CD4-positive, alpha-beta T cell treated with Interferon gamma for 1 hour (primary cell): ENCODE results near the gene ZHX3.
A peak's percentile ranks its signal among the peaks of the same experiment; 100 is the strongest.

Source experiments
- DNase-seq: peaks from one replicate; pipeline ENCODE4 v3.0.0-alpha.2; 2020

The ZHX3 gene

GRCh38 chr20:41167118-41167470, 150.4 kb downstream of the ZHX3 start:
- no peak for DNase-seq

- DNase-seq: no peak
These were observed 151.1 kb downstream of the ZHX3 start for GRCh38 chr20:41166201-41167117.

- DNase-seq: no peak
These were observed 152.3 kb downstream of the ZHX3 start for GRCh38 chr20:41165001-41165882.

GRCh38 chr20:41163821-41164220, 153.7 kb downstream of the ZHX3 start:
- no peak for DNase-seq

- no peak for DNase-seq
These were observed 155.1 kb downstream of the ZHX3 start for GRCh38 chr20:41162396-41162795.

- DNase-seq: no peak
These were observed 155.6 kb downstream of the ZHX3 start for GRCh38 chr20:41161886-41162285.

GRCh38 chr20:41160686-41161085, 156.8 kb downstream of the ZHX3 start:
- no peak for DNase-seq

- DNase-seq: no peak
These were observed 158.0 kb downstream of the ZHX3 start for GRCh38 chr20:41159547-41159946.

- no peak for DNase-seq
These were observed 159.4 kb downstream of the ZHX3 start for GRCh38 chr20:41158082-41158625.

GRCh38 chr20:41155261-41155660, 162.3 kb downstream of the ZHX3 start:
- DNase-seq: no peak

GRCh38 chr20:41154436-41155176, 162.9 kb downstream of the ZHX3 start:
- DNase-seq: no peak

- DNase-seq: no peak
These were observed 165.3 kb downstream of the ZHX3 start for GRCh38 chr20:41152108-41152757.

GRCh38 chr20:41151134-41151869, 166.2 kb downstream of the ZHX3 start:
- DNase-seq: no peak

- DNase-seq: no peak
These were observed 166.9 kb downstream of the ZHX3 start for GRCh38 chr20:41150664-41151063.

GRCh38 chr20:41148942-41149341, 168.6 kb downstream of the ZHX3 start:
- DNase-seq: no peak

GRCh38 chr20:41147767-41148191, 169.8 kb downstream of the ZHX3 start:
- no peak for DNase-seq

- no peak for DNase-seq
These were observed 171.5 kb downstream of the ZHX3 start for GRCh38 chr20:41145821-41146620.

- no peak for DNase-seq
These were observed 172.2 kb downstream of the ZHX3 start for GRCh38 chr20:41145317-41145716.

- no peak for DNase-seq
These were observed 174.2 kb downstream of the ZHX3 start for GRCh38 chr20:41143354-41143753.

- peak; percentile 20 for DNase-seq
These were observed 174.6 kb downstream of the ZHX3 start for GRCh38 chr20:41142919-41143318.

GRCh38 chr20:41142245-41142644, 175.3 kb downstream of the ZHX3 start:
- no peak for DNase-seq
